HEK293T (cell line): ENCODE data around the gene LOXL4.

Source experiments
- BHLHE40 ChIP-seq: fragments of 450-650 bp; IDR thresholded peaks from 2 replicates; pipeline ENCODE4 v1.6.1; 2016; ENCODE audit warnings: mild to moderate bottlenecking, moderate library complexity, borderline replicate concordance
- FOXA1 ChIP-seq: fragments of 450-650 bp; IDR thresholded peaks from 2 replicates; pipeline ENCODE4 v1.6.1; 2016; ENCODE audit warnings: mild to moderate bottlenecking
- FOXK2 ChIP-seq: fragments of 450-650 bp; IDR thresholded peaks from 2 replicates; pipeline ENCODE4 v1.6.1; 2016; ENCODE audit warnings: mild to moderate bottlenecking
- FOXM1 ChIP-seq: fragments of 450-650 bp; IDR thresholded peaks from 2 replicates; pipeline ENCODE4 v1.6.1; 2017; ENCODE audit warnings: mild to moderate bottlenecking, borderline replicate concordance
- L3MBTL2 ChIP-seq: fragments of 450-650 bp; conservative IDR thresholded peaks from 2 replicates; pipeline ENCODE4 v1.6.1; 2016; ENCODE audit warnings: mild to moderate bottlenecking
- LEF1 ChIP-seq: fragments of 450-650 bp; IDR thresholded peaks from 2 replicates; pipeline ENCODE4 v1.6.1; 2017; ENCODE audit warnings: mild to moderate bottlenecking, borderline replicate concordance
- PKNOX1 ChIP-seq: fragments of 450-650 bp; IDR thresholded peaks from 2 replicates; pipeline ENCODE4 v1.6.1; 2016
- SP1 ChIP-seq: fragments of 450-650 bp; IDR thresholded peaks from 2 replicates; pipeline ENCODE4 v1.6.1; 2017
- SUZ12 ChIP-seq: fragments of 450-650 bp; IDR thresholded peaks from 2 replicates; pipeline ENCODE4 v1.6.1; 2016; ENCODE audit warnings: mild to moderate bottlenecking
- TARDBP ChIP-seq: fragments of 450-650 bp; IDR thresholded peaks from 2 replicates; pipeline ENCODE4 v1.6.1; 2016
- ZNF384 ChIP-seq: fragments of 450-650 bp; IDR thresholded peaks from 2 replicates; pipeline ENCODE4 v1.6.1; 2016

- TF ChIP-seq FOXM1 (no peak), FOXK2 (no peak), FOXA1 (no peak), SP1 (no peak), SUZ12 (no peak), TARDBP (no peak), BHLHE40 (no peak), ZNF384 (no peak), PKNOX1 (no peak), L3MBTL2 (no peak), LEF1 (no peak)
Measured at GRCh38 chr10:98224509-98224908, 43.5 kb downstream of the LOXL4 start.
